Measurements from ENCODE around the gene ANKZF1. TPM values are rescaled to one million over a fixed set of nuclear protein-coding genes. Genes with fewer than 3 reads are reported as not detected.
"Not testable (repeated sequence)": the region's sequence is repeated elsewhere in the genome, so short reads cannot be mapped to it uniquely, and the experiment has no call there.

Gene ANKZF1
- total RNA-seq, 1 donor = 35.1 TPM

DNA sequence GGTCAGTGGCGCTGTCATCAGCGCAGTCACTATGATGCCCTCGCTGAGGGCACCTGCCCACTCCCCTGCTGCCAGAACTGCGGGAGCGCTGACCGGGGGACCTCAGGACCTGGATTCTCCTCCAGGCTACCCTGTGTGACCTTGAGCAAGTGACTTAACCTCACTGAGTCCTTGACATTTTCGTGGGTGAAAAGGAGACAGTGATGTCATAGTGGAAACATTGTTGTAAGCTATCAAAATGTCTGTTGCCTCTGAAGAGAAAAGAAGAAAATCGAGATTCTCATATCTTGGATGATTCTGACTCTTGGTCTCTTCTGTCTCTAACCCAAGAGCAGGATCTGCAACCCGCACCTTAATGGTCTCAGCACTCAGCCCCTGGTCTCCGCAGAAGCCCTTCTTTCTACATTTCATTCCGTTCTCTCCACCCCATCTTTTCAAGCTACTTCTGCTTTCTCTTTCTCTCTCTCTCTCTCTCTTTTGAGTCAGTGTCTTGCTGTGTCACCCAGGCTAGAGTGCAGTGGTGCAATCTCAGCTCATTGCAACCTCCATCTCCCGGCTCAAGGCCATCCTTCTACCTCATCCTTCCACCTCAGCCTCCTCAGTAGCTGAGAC lies 25.1 kb downstream of the ANKZF1 start:
- Histone ChIP-seq H4K20me1 (ENCODE audit: insufficient read depth, low read length) (no peaks in the 10 kb centered on the region), H3K79me2 (ENCODE audit: insufficient read depth, low read length) (no peaks in the 10 kb centered on the region), H3K4me1 (ENCODE audit: insufficient read depth, low read length) (peaks cover 49% of the 10 kb centered on the region), H3K4me2 (ENCODE audit: insufficient read depth, low read length) (peak overlapping the region; percentile 93), H2AFZ (ENCODE audit: low read length) (peak overlapping the region; percentile 89), H3K27ac (ENCODE audit: low read depth, low read length) (peak overlapping the region; percentile 33), H3K4me3 (ENCODE audit: insufficient read depth, low read length) (peak overlapping the region; percentile 80), H3K36me3 (ENCODE audit: insufficient read depth, low read length) (peaks cover 7% of the 10 kb centered on the region), H3K9me3 (ENCODE audit: low read depth, low read length) (no peaks in the 10 kb centered on the region), H3K27me3 (ENCODE audit: insufficient read depth, low read length) (no peaks in the 10 kb centered on the region)
- TF ChIP-seq, protein P1, sequence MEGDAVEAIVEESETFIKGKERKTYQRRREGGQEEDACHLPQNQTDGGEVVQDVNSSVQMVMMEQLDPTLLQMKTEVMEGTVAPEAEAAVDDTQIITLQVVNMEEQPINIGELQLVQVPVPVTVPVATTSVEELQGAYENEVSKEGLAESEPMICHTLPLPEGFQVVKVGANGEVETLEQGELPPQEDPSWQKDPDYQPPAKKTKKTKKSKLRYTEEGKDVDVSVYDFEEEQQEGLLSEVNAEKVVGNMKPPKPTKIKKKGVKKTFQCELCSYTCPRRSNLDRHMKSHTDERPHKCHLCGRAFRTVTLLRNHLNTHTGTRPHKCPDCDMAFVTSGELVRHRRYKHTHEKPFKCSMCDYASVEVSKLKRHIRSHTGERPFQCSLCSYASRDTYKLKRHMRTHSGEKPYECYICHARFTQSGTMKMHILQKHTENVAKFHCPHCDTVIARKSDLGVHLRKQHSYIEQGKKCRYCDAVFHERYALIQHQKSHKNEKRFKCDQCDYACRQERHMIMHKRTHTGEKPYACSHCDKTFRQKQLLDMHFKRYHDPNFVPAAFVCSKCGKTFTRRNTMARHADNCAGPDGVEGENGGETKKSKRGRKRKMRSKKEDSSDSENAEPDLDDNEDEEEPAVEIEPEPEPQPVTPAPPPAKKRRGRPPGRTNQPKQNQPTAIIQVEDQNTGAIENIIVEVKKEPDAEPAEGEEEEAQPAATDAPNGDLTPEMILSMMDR (IDR thresholded peaks at IDR 0.05; ENCODE audit: extremely low read depth, low read depth, low read length) = no peak
- peak; percentile 21 for DNase-seq (ENCODE audit: insufficient read length, low spot score, missing footprints)

DNA sequence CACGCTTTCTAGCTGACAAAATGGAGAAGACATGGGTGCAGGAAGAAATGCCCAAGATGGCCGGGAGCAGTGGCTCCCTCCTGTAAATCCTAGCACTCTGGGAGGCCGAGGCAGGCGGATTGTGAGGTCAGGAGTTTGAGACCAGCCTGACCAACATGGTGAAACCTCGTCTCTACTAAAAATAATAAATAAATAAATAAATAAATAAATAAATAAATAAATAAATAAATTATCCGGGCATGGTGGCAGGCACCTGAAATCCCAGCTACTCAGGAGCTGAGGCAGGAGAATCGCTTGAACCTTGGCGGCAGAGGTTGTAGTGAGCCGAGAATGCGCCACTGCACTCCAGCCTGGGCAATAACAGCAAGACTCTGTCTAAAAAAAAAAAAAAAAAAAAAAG lies 29.3 kb downstream of the ANKZF1 start:
- not testable (repeated sequence) for H3K27me3 ChIP-seq (ENCODE audit: insufficient read depth, low read length); H3K9me3 ChIP-seq (ENCODE audit: low read depth, low read length); DNase-seq (ENCODE audit: insufficient read length, low spot score, missing footprints)

DNA sequence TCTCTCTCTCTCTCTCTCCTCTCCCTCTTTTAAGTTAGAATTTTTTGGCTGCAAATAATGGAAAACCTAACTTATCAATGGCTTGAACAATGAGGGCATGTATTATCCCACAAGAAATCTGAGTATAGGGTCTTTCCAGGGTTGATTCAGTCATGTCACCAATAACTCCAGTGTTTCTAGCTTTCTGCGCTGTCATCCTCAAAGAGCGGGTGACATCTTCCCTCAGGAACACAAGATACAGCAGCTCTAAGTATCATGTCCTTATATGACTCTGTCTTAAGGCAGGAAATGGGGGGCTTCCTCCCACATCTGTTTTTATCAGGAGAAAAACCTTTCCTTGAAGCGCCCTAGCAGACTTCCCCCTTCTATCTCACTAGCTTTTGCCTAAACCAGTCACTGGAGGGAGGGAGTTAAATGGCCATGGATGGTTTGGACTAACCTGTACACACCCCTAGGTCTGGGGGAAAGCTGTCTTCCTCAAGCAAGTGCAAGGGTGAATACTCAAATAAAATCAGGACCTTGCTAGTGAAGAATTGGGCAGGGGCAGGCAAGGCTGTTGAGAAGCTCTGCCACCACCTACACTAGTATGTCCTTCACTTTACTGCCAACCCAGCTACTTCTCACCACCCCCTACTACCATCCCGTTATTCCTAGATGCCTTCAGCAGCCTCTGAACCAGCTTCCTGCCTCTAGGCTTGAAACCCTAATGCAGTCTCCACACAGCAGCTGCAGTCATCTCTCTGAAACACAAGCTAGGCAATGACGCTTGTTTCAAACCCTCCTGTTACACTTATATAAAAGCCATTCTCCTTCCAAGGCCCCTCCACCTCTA lies 31.6 kb downstream of the ANKZF1 start:
- Histone ChIP-seq H3K36me3 (ENCODE audit: insufficient read depth, low read length) (no peaks in the 10 kb centered on the region), H3K79me2 (ENCODE audit: insufficient read depth, low read length) (no peaks in the 10 kb centered on the region)
- TF ChIP-seq, protein P1 (IDR thresholded peaks at IDR 0.05; ENCODE audit: extremely low read depth, low read depth, low read length) = no peak

More for the DNA sequence above, 29.3 kb downstream of the ANKZF1 start:
- H2AFZ ChIP-seq (ENCODE audit: low read length); H3K79me2 ChIP-seq (ENCODE audit: insufficient read depth, low read length); H3K27ac ChIP-seq (ENCODE audit: low read depth, low read length); H3K36me3 ChIP-seq (ENCODE audit: insufficient read depth, low read length); H4K20me1 ChIP-seq (ENCODE audit: insufficient read depth, low read length); H3K4me1 ChIP-seq (ENCODE audit: insufficient read depth, low read length); H3K4me2 ChIP-seq (ENCODE audit: insufficient read depth, low read length); H3K4me3 ChIP-seq (ENCODE audit: insufficient read depth, low read length): not testable (repeated sequence)

DNA sequence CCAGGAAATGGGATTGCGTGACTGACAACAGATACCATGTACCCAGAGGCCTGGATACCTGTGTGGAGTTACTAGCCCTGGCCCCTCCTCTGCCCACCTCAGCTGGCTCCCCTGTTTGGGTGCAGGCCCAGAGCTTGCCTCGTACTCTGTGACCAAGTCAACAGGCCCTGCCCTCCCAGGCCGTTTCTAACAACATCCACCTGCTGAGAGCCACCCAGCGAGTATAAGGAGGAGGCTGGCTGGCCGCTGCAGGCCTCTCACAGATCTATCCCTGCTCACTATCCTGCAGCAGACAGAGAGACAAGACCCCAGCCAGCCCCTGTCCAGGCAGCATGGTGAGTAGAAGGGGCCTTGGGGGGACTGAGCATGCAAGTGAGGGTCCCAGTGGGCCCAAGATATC lies 36.6 kb downstream of the ANKZF1 start:
- TF ChIP-seq, protein P1 (IDR thresholded peaks at IDR 0.05; ENCODE audit: extremely low read depth, low read depth, low read length) = no peak
- H3K9me3 ChIP-seq (ENCODE audit: low read depth, low read length) = no peaks in the 10 kb centered on the region

More for the DNA sequence above, 31.6 kb downstream of the ANKZF1 start:
- no peak overlapping the region for H3K27ac ChIP-seq (ENCODE audit: low read depth, low read length)
- DNase-seq (ENCODE audit: insufficient read length, low spot score, missing footprints) = peak; percentile 23
- no peaks in the 10 kb centered on the region for H3K9me3 ChIP-seq (ENCODE audit: low read depth, low read length)
- H3K4me1 ChIP-seq (ENCODE audit: insufficient read depth, low read length) = no peaks in the 10 kb centered on the region
- H4K20me1 ChIP-seq (ENCODE audit: insufficient read depth, low read length) = no peaks in the 10 kb centered on the region
- H3K4me2 ChIP-seq (ENCODE audit: insufficient read depth, low read length) = no peak overlapping the region
- no peak overlapping the region for H2AFZ ChIP-seq (ENCODE audit: low read length)
- peaks cover 4% of the 10 kb centered on the region for H3K27me3 ChIP-seq (ENCODE audit: insufficient read depth, low read length)
- H3K4me3 ChIP-seq (ENCODE audit: insufficient read depth, low read length) = no peak overlapping the region

More for the DNA sequence above, 36.6 kb downstream of the ANKZF1 start:
- H3K4me2 ChIP-seq (ENCODE audit: insufficient read depth, low read length) = no peak overlapping the region
- no peak for DNase-seq (ENCODE audit: insufficient read length, low spot score, missing footprints)
- H4K20me1 ChIP-seq (ENCODE audit: insufficient read depth, low read length) = no peaks in the 10 kb centered on the region
- H3K4me1 ChIP-seq (ENCODE audit: insufficient read depth, low read length) = no peaks in the 10 kb centered on the region
- no peaks in the 10 kb centered on the region for H3K79me2 ChIP-seq (ENCODE audit: insufficient read depth, low read length)
- no peak overlapping the region for H3K4me3 ChIP-seq (ENCODE audit: insufficient read depth, low read length)
- H3K36me3 ChIP-seq (ENCODE audit: insufficient read depth, low read length) = no peaks in the 10 kb centered on the region
- H3K27me3 ChIP-seq (ENCODE audit: insufficient read depth, low read length) = no peaks in the 10 kb centered on the region
- no peak overlapping the region for H3K27ac ChIP-seq (ENCODE audit: low read depth, low read length)
- no peak overlapping the region for H2AFZ ChIP-seq (ENCODE audit: low read length)

All from osteoblast (primary cell).